ENCODE results near the gene GRIFIN. TPM values are rescaled to one million over a fixed set of nuclear protein-coding genes. Genes with fewer than 3 reads are reported as not detected.
A peak's percentile ranks its signal among the peaks of the same experiment; 100 is the strongest.

Gene GRIFIN
- total and polyA plus RNA-seq, 4 donors: not detected

- ATAC-seq (ENCODE audit: insufficient read depth, low FRiP score) (no peak), DNase-seq (no peak)
- Histone ChIP-seq H3K4me3 (no peak overlapping the region), H3K27ac (ENCODE audit: low read depth in 1 of 2, low read length in 1 of 2) (peak overlapping the region in 1 of 2 donors; percentile 82), H3K9me3 (ENCODE audit: control insufficient read depth in 4 of 4, insufficient read depth in 3 of 4, low read length in 3 of 4) (no peaks in the 10 kb centered on the region), H3K9ac (ENCODE audit: insufficient read depth in 1 of 2, low read length in 2 of 2) (no peak overlapping the region), H3K36me3 (ENCODE audit: control insufficient read depth in 4 of 4, insufficient read depth in 4 of 4, low read length in 4 of 4) (no peaks in the 10 kb centered on the region), H3K4me1 (ENCODE audit: control insufficient read depth in 5 of 5, insufficient read depth in 5 of 5, low read length in 5 of 5) (peaks cover 0 to 27% (median 22%) of the 10 kb centered on the region in 5 donors), H3K27me3 (ENCODE audit: control insufficient read depth in 3 of 3, insufficient read depth in 3 of 3, low read length in 2 of 3) (no peaks in the 10 kb centered on the region)
- TF ChIP-seq CTCF (IDR thresholded peaks at IDR 0.05; ENCODE audit: control extremely low read depth, extremely low read depth): no peak
- WGBS, 2 donors: 69 to 75% methylated on average over 6 of the region's 6 CpGs
These were observed 31.7 kb upstream of the GRIFIN start for GRCh38 chr7:2507917-2508306.

- Histone ChIP-seq H3K36me3 (ENCODE audit: control insufficient read depth in 4 of 4, insufficient read depth in 4 of 4, low read length in 4 of 4) (no peaks in the 10 kb centered on the region), H3K9me3 (ENCODE audit: control insufficient read depth in 4 of 4, insufficient read depth in 3 of 4, low read length in 3 of 4) (no peaks in the 10 kb centered on the region), H3K4me3 (no peak overlapping the region), H3K27me3 (ENCODE audit: control insufficient read depth in 3 of 3, insufficient read depth in 3 of 3, low read length in 2 of 3) (no peaks in the 10 kb centered on the region), H3K27ac (ENCODE audit: low read depth in 1 of 2, low read length in 1 of 2) (peak overlapping the region in 1 of 2 donors; percentile 82), H3K9ac (ENCODE audit: insufficient read depth in 1 of 2, low read length in 2 of 2) (no peak overlapping the region), H3K4me1 (ENCODE audit: control insufficient read depth in 5 of 5, insufficient read depth in 5 of 5, low read length in 5 of 5) (peaks cover 0 to 27% (median 20%) of the 10 kb centered on the region in 5 donors)
- 84 to 89% methylated on average over 26 of the region's 26 CpGs for WGBS, 2 donors
- DNase-seq (no peak), ATAC-seq (ENCODE audit: insufficient read depth, low FRiP score) (no peak)
- no peak for TF ChIP-seq CTCF (IDR thresholded peaks at IDR 0.05; ENCODE audit: control extremely low read depth, extremely low read depth)
These were observed 31.2 kb upstream of the GRIFIN start for GRCh38 chr7:2507208-2507916.

- Histone ChIP-seq H3K4me1 (ENCODE audit: control insufficient read depth in 5 of 5, insufficient read depth in 5 of 5, low read length in 5 of 5) (peaks cover 0 to 14% (median under 1%) of the 10 kb centered on the region in 5 donors), H3K4me3 (no peak overlapping the region), H3K27me3 (ENCODE audit: control insufficient read depth in 3 of 3, insufficient read depth in 3 of 3, low read length in 2 of 3) (no peaks in the 10 kb centered on the region), H3K9ac (ENCODE audit: insufficient read depth in 1 of 2, low read length in 2 of 2) (no peak overlapping the region), H3K36me3 (ENCODE audit: control insufficient read depth in 4 of 4, insufficient read depth in 4 of 4, low read length in 4 of 4) (no peaks in the 10 kb centered on the region), H3K27ac (ENCODE audit: low read depth in 1 of 2, low read length in 1 of 2) (no peak overlapping the region), H3K9me3 (ENCODE audit: control insufficient read depth in 4 of 4, insufficient read depth in 3 of 4, low read length in 3 of 4) (no peaks in the 10 kb centered on the region)
- no peak for ATAC-seq (ENCODE audit: insufficient read depth, low FRiP score)
- 96 to 99% methylated on average over 14 of the region's 14 CpGs for whole genome bisulfite sequencing, 2 donors
- no peak for TF ChIP-seq CTCF (IDR thresholded peaks at IDR 0.05; ENCODE audit: control extremely low read depth, extremely low read depth)
- no peak for DNase-seq
These were observed 29.2 kb upstream of the GRIFIN start for GRCh38 chr7:2505401-2505800.
